Chondrocyte (in vitro differentiated cells): ENCODE results near the gene KANK4. TPM values are rescaled to one million over a fixed set of nuclear protein-coding genes. Genes with fewer than 3 reads are reported as not detected.

Source experiments
- DNase-seq: peaks from one replicate; pipeline ENCODE4 v3.0.0; 2021; ENCODE audit warnings: mixed read lengths, low spot score
- H3K27ac Mint-ChIP-seq: one replicate; pipeline ENCODE4 v1.8.0; 2021; ENCODE audit warnings: mild to moderate bottlenecking, moderate library complexity, mixed read lengths; ENCODE audit not compliant: unreplicated experiment
- H3K27me3 Mint-ChIP-seq: 2 replicates; pipeline ENCODE4 v1.8.0; 2021; ENCODE audit warnings: low read depth, mixed read lengths
- H3K36me3 Mint-ChIP-seq: 2 replicates; pipeline ENCODE4 v1.8.0; 2021; ENCODE audit warnings: low read depth, mixed read lengths
- H3K4me1 Mint-ChIP-seq: 2 replicates; pipeline ENCODE4 v1.8.0; 2021; ENCODE audit warnings: low read depth, mild to moderate bottlenecking, mixed read lengths
- H3K4me3 Mint-ChIP-seq: one replicate; pipeline ENCODE4 v1.8.0; 2021; ENCODE audit warnings: mild to moderate bottlenecking, moderate library complexity, mixed read lengths; ENCODE audit not compliant: unreplicated experiment
- H3K9me3 Mint-ChIP-seq: 2 replicates; pipeline ENCODE4 v1.8.0; 2021; ENCODE audit warnings: low read depth, mixed read lengths
- CTCF ChIP-seq: fragments of 200-600 bp; sonication (generic); IDR thresholded peaks from 2 replicates; pipeline ENCODE4 v1.5.0; 2021; ENCODE audit warnings: antibody characterized with exemption, mild to moderate bottlenecking, moderate library complexity
- total RNA-seq: library from RNA; stranded (reverse); gene quantifications from 3 replicates; pipeline ENCODE4 v1.2.1, GENCODE V29; 2021

KANK4 gene
- total RNA-seq, 1 donor from 2014 or later, result 1.4 TPM

GRCh38 chr1:62336995-62337705, 17.9 kb upstream of the KANK4 start:
- Mint-ChIP-seq H3K4me3 (no peak overlapping the region), H3K9me3 (no peaks in the 10 kb centered on the region), H3K27ac (peak overlapping the region; percentile 3)

GRCh38 chr1:62336638-62336994, 17.4 kb upstream of the KANK4 start:
- H3K36me3 Mint-ChIP-seq, result no peaks in the 10 kb centered on the region
- peak overlapping the region; percentile 3 for H3K27ac Mint-ChIP-seq
- no peaks in the 10 kb centered on the region for H3K9me3 Mint-ChIP-seq
- TF ChIP-seq CTCF, result no peak
- no peaks in the 10 kb centered on the region for H3K27me3 Mint-ChIP-seq
- DNase-seq, result no peak
- peaks cover 21% of the 10 kb centered on the region for H3K4me1 Mint-ChIP-seq
- H3K4me3 Mint-ChIP-seq, result no peak overlapping the region

More at GRCh38 chr1:62336995-62337705, 17.9 kb upstream of the KANK4 start:
- TF ChIP-seq CTCF, result no peak
- Mint-ChIP-seq H3K36me3 (no peaks in the 10 kb centered on the region), H3K27me3 (no peaks in the 10 kb centered on the region), H3K4me1 (peaks cover 21% of the 10 kb centered on the region)
- DNase-seq, result no peak

- no peaks in the 10 kb centered on the region for H3K36me3 Mint-ChIP-seq
- H3K4me3 Mint-ChIP-seq, result no peak overlapping the region
- no peak for DNase-seq
- no peak for TF ChIP-seq CTCF
- peaks cover 21% of the 10 kb centered on the region for H3K4me1 Mint-ChIP-seq
- H3K9me3 Mint-ChIP-seq, result no peaks in the 10 kb centered on the region
- no peak overlapping the region for H3K27ac Mint-ChIP-seq
- H3K27me3 Mint-ChIP-seq, result no peaks in the 10 kb centered on the region
Observed at GRCh38 chr1:62335656-62336055, 16.4 kb upstream of the KANK4 start.

- Mint-ChIP-seq H3K27ac (peak overlapping the region; percentile 33), H3K36me3 (no peaks in the 10 kb centered on the region), H3K27me3 (peaks cover 4% of the 10 kb centered on the region), H3K4me1 (peaks cover 21% of the 10 kb centered on the region), H3K4me3 (no peak overlapping the region), H3K9me3 (no peaks in the 10 kb centered on the region)
- no peak for DNase-seq
- peak; percentile 25 for TF ChIP-seq CTCF
Observed at GRCh38 chr1:62334434-62334985, 15.3 kb upstream of the KANK4 start.

- H3K4me1 Mint-ChIP-seq, result peaks cover 20% of the 10 kb centered on the region
- no peaks in the 10 kb centered on the region for H3K36me3 Mint-ChIP-seq
- H3K27me3 Mint-ChIP-seq, result peaks cover 4% of the 10 kb centered on the region
- no peak overlapping the region for H3K27ac Mint-ChIP-seq
- TF ChIP-seq CTCF, result no peak
- DNase-seq, result no peak
- H3K9me3 Mint-ChIP-seq, result no peaks in the 10 kb centered on the region
- no peak overlapping the region for H3K4me3 Mint-ChIP-seq
Observed at GRCh38 chr1:62333441-62333840, 14.2 kb upstream of the KANK4 start.
